ENCODE results near the gene MORN5.

DNA sequence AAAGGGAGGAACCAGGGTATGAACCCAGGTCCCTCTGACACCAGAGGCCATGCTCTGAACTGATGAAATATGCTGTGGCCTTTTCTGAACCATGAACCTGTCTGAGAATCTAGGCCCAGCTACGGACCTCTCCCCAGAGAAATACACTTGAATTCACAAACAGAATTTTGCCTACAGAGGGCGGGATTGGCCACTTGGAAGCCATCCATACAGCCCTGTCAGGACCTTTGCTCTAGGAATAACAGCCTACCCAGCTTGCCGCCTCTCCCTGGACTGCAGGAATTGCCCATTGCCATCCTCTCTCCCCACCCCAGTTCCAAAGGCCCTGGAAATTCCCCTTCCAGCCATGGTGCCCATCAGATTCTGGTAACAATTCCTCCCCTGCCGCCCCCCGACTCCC lies 26.6 kb downstream of the MORN5 start:
- TF ChIP-seq POLR2AphosphoS5 (IDR thresholded peaks at IDR 0.05) (no peak), POLR2A (IDR thresholded peaks at IDR 0.05) (no peak)
- TF ChIP-seq, protein P1, sequence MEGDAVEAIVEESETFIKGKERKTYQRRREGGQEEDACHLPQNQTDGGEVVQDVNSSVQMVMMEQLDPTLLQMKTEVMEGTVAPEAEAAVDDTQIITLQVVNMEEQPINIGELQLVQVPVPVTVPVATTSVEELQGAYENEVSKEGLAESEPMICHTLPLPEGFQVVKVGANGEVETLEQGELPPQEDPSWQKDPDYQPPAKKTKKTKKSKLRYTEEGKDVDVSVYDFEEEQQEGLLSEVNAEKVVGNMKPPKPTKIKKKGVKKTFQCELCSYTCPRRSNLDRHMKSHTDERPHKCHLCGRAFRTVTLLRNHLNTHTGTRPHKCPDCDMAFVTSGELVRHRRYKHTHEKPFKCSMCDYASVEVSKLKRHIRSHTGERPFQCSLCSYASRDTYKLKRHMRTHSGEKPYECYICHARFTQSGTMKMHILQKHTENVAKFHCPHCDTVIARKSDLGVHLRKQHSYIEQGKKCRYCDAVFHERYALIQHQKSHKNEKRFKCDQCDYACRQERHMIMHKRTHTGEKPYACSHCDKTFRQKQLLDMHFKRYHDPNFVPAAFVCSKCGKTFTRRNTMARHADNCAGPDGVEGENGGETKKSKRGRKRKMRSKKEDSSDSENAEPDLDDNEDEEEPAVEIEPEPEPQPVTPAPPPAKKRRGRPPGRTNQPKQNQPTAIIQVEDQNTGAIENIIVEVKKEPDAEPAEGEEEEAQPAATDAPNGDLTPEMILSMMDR (IDR thresholded peaks at IDR 0.05) = no peak

Data from breast epithelium (tissue), 3 donors.